Ishikawa (cell line): Measurements from ENCODE around the gene CD274.

ENCODE experiments used
- CEBPB ChIP-seq: IDR thresholded peaks from 2 replicates; pipeline ENCODE4 v1.6.1; 2012
- CREB1 ChIP-seq: IDR thresholded peaks from 2 replicates; pipeline ENCODE4 v1.6.1; 2012; ENCODE audit warnings: low read depth
- EGR1 ChIP-seq: IDR thresholded peaks from 2 replicates; pipeline ENCODE4 v1.6.1; 2012
- EP300 ChIP-seq: IDR thresholded peaks from 2 replicates; pipeline ENCODE4 v1.6.1; 2012; ENCODE audit warnings: borderline replicate concordance
- FOXM1 ChIP-seq: IDR thresholded peaks from 2 replicates; pipeline ENCODE4 v1.6.1; 2012; ENCODE audit warnings: low read depth, borderline replicate concordance
- MAX ChIP-seq: IDR thresholded peaks from 2 replicates; pipeline ENCODE4 v1.6.1; 2012
- NFIC ChIP-seq: IDR thresholded peaks from 2 replicates; pipeline ENCODE4 v1.6.1; 2012
- RAD21 ChIP-seq: IDR thresholded peaks from 2 replicates; pipeline ENCODE4 v1.6.1; 2012; ENCODE audit warnings: low read depth
- REST ChIP-seq: IDR thresholded peaks from 2 replicates; pipeline ENCODE4 v1.6.1; 2012; ENCODE audit warnings: low read depth, mild to moderate bottlenecking
- TAF1 ChIP-seq: IDR thresholded peaks from 2 replicates; pipeline ENCODE4 v1.6.1; 2012; ENCODE audit warnings: low read depth, mild to moderate bottlenecking
- TCF12 ChIP-seq: IDR thresholded peaks from 2 replicates; pipeline ENCODE4 v1.6.1; 2012; ENCODE audit warnings: low read depth
- TEAD4 ChIP-seq: IDR thresholded peaks from 2 replicates; pipeline ENCODE4 v1.6.1; 2012
- USF1 ChIP-seq: IDR thresholded peaks from 2 replicates; pipeline ENCODE4 v1.6.1; 2012
- YY1 ChIP-seq: IDR thresholded peaks from 2 replicates; pipeline ENCODE4 v1.6.1; 2012; ENCODE audit warnings: low read depth
- ZBTB7A ChIP-seq: IDR thresholded peaks from 2 replicates; pipeline ENCODE4 v1.6.1; 2012; ENCODE audit warnings: low read depth

Gene CD274

GRCh38 chr9:5442400-5443011 is 7.8 kb upstream of the CD274 start:
- TF ChIP-seq ZBTB7A: no peak
- no peak for TF ChIP-seq REST
- TF ChIP-seq TEAD4: no peak
- TF ChIP-seq YY1: no peak
- TF ChIP-seq EGR1: no peak
- peak; percentile 69 for TF ChIP-seq RAD21
- TF ChIP-seq FOXM1: no peak
- no peak for TF ChIP-seq TAF1

GRCh38 chr9:5443850-5444249 is 6.5 kb upstream of the CD274 start:
- TF ChIP-seq EGR1 (no peak), USF1 (no peak), FOXM1 (no peak), YY1 (no peak), REST (no peak), ZBTB7A (no peak)

- TF ChIP-seq RAD21: no peak
- no peak for TF ChIP-seq MAX
- TF ChIP-seq CEBPB: no peak
- TF ChIP-seq YY1: no peak
- TF ChIP-seq EP300: no peak
- TF ChIP-seq TCF12: no peak
- TF ChIP-seq NFIC: no peak
- TF ChIP-seq FOXM1: no peak
- no peak for TF ChIP-seq ZBTB7A
- TF ChIP-seq TEAD4: no peak
- no peak for TF ChIP-seq EGR1
- no peak for TF ChIP-seq TAF1
- no peak for TF ChIP-seq USF1
- no peak for TF ChIP-seq CREB1
- no peak for TF ChIP-seq REST
Observed at GRCh38 chr9:5445886-5446285, 4.5 kb upstream of the CD274 start.

- TF ChIP-seq FOXM1: no peak
- no peak for TF ChIP-seq NFIC
- TF ChIP-seq USF1: no peak
- no peak for TF ChIP-seq EP300
- TF ChIP-seq TAF1: no peak
- no peak for TF ChIP-seq EGR1
- no peak for TF ChIP-seq ZBTB7A
- TF ChIP-seq RAD21: no peak
- TF ChIP-seq REST: no peak
- no peak for TF ChIP-seq TEAD4
- no peak for TF ChIP-seq CREB1
- TF ChIP-seq CEBPB: no peak
- TF ChIP-seq TCF12: no peak
- no peak for TF ChIP-seq YY1
Observed at GRCh38 chr9:5446451-5447236, 3.7 kb upstream of the CD274 start.
